Measurements from ENCODE around the gene AMIGO1.

The AMIGO1 gene

GRCh38 chr1:109532365-109533136, 23.0 kb upstream of the AMIGO1 start:
- peak; percentile 91 for DNase-seq (ENCODE audit: low spot score)

GRCh38 chr1:109531826-109532364, 22.4 kb upstream of the AMIGO1 start:
- no peak for DNase-seq (ENCODE audit: low spot score)

GRCh38 chr1:109531380-109531779, 21.9 kb upstream of the AMIGO1 start:
- DNase-seq (ENCODE audit: low spot score), result no peak

GRCh38 chr1:109530457-109531087, 21.0 kb upstream of the AMIGO1 start:
- no peak for DNase-seq (ENCODE audit: low spot score)

- DNase-seq (ENCODE audit: low spot score), result no peak
Measured at GRCh38 chr1:109529881-109530456, 20.4 kb upstream of the AMIGO1 start.

- DNase-seq (ENCODE audit: low spot score), result no peak
Measured at GRCh38 chr1:109528712-109529111, 19.2 kb upstream of the AMIGO1 start.

- DNase-seq (ENCODE audit: low spot score), result no peak
Measured at GRCh38 chr1:109527846-109528695, 18.5 kb upstream of the AMIGO1 start.

GRCh38 chr1:109527098-109527811, 17.7 kb upstream of the AMIGO1 start:
- no peak for DNase-seq (ENCODE audit: low spot score)

GRCh38 chr1:109523706-109524105, 14.2 kb upstream of the AMIGO1 start:
- DNase-seq (ENCODE audit: low spot score), result no peak

- no peak for DNase-seq (ENCODE audit: low spot score)
Measured at GRCh38 chr1:109522026-109522425, 12.5 kb upstream of the AMIGO1 start.

- no peak for DNase-seq (ENCODE audit: low spot score)
Measured at GRCh38 chr1:109521002-109521951, 11.8 kb upstream of the AMIGO1 start.

- no peak for DNase-seq (ENCODE audit: low spot score)
Measured at GRCh38 chr1:109517337-109517736, 7.8 kb upstream of the AMIGO1 start.

GRCh38 chr1:109516872-109517271, 7.3 kb upstream of the AMIGO1 start:
- no peak for DNase-seq (ENCODE audit: low spot score)

- no peak for DNase-seq (ENCODE audit: low spot score)
Measured at GRCh38 chr1:109514846-109515245, 5.3 kb upstream of the AMIGO1 start.

- no peak for DNase-seq (ENCODE audit: low spot score)
Measured at GRCh38 chr1:109513110-109513710, 3.7 kb upstream of the AMIGO1 start.

GRCh38 chr1:109508873-109509175, 703 bp downstream of the AMIGO1 start:
- DNase-seq (ENCODE audit: low spot score), result no peak

GRCh38 chr1:109508001-109508872, 1.3 kb downstream of the AMIGO1 start:
- no peak for DNase-seq (ENCODE audit: low spot score)

GRCh38 chr1:109504974-109505373, 4.6 kb downstream of the AMIGO1 start:
- no peak for DNase-seq (ENCODE audit: low spot score)

GRCh38 chr1:109503935-109504334, 5.6 kb downstream of the AMIGO1 start:
- DNase-seq (ENCODE audit: low spot score), result no peak
